Measurements from ENCODE around the gene SAPCD2. TPM values are rescaled to one million over a fixed set of nuclear protein-coding genes. Genes with fewer than 3 reads are reported as not detected.

SAPCD2 gene
- total RNA-seq, 2 donors from 2014 or later = 20.8 to 24.9 TPM

- Histone ChIP-seq H3K36me3 (ENCODE audit: control insufficient read depth, insufficient read depth, low read length) (no peaks in the 10 kb centered on the region), H3K4me3 (ENCODE audit: low read length) (no peak overlapping the region), H3K27me3 (ENCODE audit: control insufficient read depth, insufficient read depth, low read length, poor library complexity, severe bottlenecking) (peaks cover 83% of the 10 kb centered on the region), H3K9ac (ENCODE audit: extremely low read depth, low read length, poor library complexity, severe bottlenecking) (no peak overlapping the region), H3K9me3 (ENCODE audit: control insufficient read depth, low read length) (no peaks in the 10 kb centered on the region), H3K27ac (ENCODE audit: low read depth, low read length) (no peak overlapping the region), H3K4me1 (ENCODE audit: control insufficient read depth, insufficient read depth, low read length) (peaks cover 6% of the 10 kb centered on the region)
- Mint-ChIP-seq H3K9me3 (no peaks in the 10 kb centered on the region), H3K27me3 (ENCODE audit: insufficient read depth) (peaks cover 73% of the 10 kb centered on the region), H3K36me3 (ENCODE audit: low read depth) (no peaks in the 10 kb centered on the region), H3K4me1 (no peaks in the 10 kb centered on the region), H3K4me3 (no peak overlapping the region), H3K27ac (no peak overlapping the region)
- peak; percentile 80 for DNase-seq
- 60 to 66% methylated on average over 23 to 72 of the region's 72 CpGs for WGBS, 2 experiments (ENCODE audit: insufficient coverage in 1 of 2, insufficient read length in 1 of 2)
- no peak for TF ChIP-seq CTCF (conservative IDR thresholded peaks at IDR 0.05)
Measured at GRCh38 chr9:137048655-137049543, 21.5 kb downstream of the SAPCD2 start.

GRCh38 chr9:137046088-137046787 lies 24.1 kb downstream of the SAPCD2 start, which contains the start of gene NPDC1:
TSS of gene NPDC1 (minus strand) at chr9:137046177. CDS start at chr9:137045989, 188 bp downstream.
- H3K27me3 Mint-ChIP-seq (ENCODE audit: insufficient read depth) = peaks cover 56% of the 10 kb centered on the region
- H3K27me3 ChIP-seq (ENCODE audit: control insufficient read depth, insufficient read depth, low read length, poor library complexity, severe bottlenecking) = peaks cover 57% of the 10 kb centered on the region
- 0% methylated on average over 50 to 57 of the region's 57 CpGs for WGBS, 2 experiments (ENCODE audit: insufficient coverage in 1 of 2, insufficient read length in 1 of 2)

More at GRCh38 chr9:137046088-137046787, 24.1 kb downstream of the SAPCD2 start, which contains the start of gene NPDC1:
- Mint-ChIP-seq H3K36me3 (ENCODE audit: low read depth) (no peaks in the 10 kb centered on the region), H3K4me1 (no peaks in the 10 kb centered on the region), H3K4me3 (peak within 1 kb of the TSS; percentile 60), H3K9me3 (no peaks in the 10 kb centered on the region), H3K27ac (no peak within 1 kb of the TSS)
- peak within 1 kb of the TSS; percentile 81 for H3K4me3 ChIP-seq (ENCODE audit: low read length)
- peak; percentile 87 for TF ChIP-seq CTCF (conservative IDR thresholded peaks at IDR 0.05)
- no peaks in the 10 kb centered on the region for H3K36me3 ChIP-seq (ENCODE audit: control insufficient read depth, insufficient read depth, low read length)
- H3K4me1 ChIP-seq (ENCODE audit: control insufficient read depth, insufficient read depth, low read length) = peaks cover 6% of the 10 kb centered on the region
- H3K9ac ChIP-seq (ENCODE audit: extremely low read depth, low read length, poor library complexity, severe bottlenecking) = no peak within 1 kb of the TSS
- no peaks in the 10 kb centered on the region for H3K9me3 ChIP-seq (ENCODE audit: control insufficient read depth, low read length)
- no peak within 1 kb of the TSS for H3K27ac ChIP-seq (ENCODE audit: low read depth, low read length)
- peak; percentile 98 for DNase-seq

Measured in endodermal cell (in vitro differentiated cells).